ENCODE measurements around the gene HPRT1. TPM values are rescaled to one million over a fixed set of nuclear protein-coding genes. Genes with fewer than 3 reads are reported as not detected.
A peak's percentile ranks its signal among the peaks of the same experiment; 100 is the strongest.

The HPRT1 gene
- total RNA-seq, 1 donor from 2014 or later = 19.4 TPM

DNA sequence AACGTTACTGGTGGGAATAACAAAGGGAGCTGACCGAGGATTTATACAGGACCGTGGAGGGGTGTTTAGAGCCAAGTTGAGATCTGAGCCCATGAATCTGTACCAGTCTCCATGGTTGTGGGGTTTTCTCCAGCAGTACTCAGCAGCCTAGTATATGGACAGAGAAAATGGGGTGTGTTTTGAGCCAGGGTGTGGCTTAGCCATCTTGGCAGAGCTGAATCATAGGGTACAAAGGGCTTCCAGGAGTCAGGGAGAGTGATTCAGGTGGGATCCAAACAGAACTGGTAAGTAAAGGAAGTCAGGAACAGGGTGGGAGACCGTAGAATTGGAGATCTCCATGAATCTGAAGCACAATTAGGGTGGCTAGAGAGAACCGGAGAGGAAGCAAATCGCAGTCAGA lies 7.4 kb upstream of the HPRT1 start:
- intact Hi-C loops (cut with micrococcal nuclease) = no loop called here
- Histone ChIP-seq H3K9me3 (replicated peaks) (no peaks in the 10 kb centered on the region), H3K4me3 (no peak overlapping the region), H3K4me1 (no peaks in the 10 kb centered on the region), H3K36me3 (no peaks in the 10 kb centered on the region), H3K27me3 (ENCODE audit: low read depth) (no peaks in the 10 kb centered on the region), H3K27ac (replicated peaks) (no peak overlapping the region)
- TF ChIP-seq, protein P1, sequence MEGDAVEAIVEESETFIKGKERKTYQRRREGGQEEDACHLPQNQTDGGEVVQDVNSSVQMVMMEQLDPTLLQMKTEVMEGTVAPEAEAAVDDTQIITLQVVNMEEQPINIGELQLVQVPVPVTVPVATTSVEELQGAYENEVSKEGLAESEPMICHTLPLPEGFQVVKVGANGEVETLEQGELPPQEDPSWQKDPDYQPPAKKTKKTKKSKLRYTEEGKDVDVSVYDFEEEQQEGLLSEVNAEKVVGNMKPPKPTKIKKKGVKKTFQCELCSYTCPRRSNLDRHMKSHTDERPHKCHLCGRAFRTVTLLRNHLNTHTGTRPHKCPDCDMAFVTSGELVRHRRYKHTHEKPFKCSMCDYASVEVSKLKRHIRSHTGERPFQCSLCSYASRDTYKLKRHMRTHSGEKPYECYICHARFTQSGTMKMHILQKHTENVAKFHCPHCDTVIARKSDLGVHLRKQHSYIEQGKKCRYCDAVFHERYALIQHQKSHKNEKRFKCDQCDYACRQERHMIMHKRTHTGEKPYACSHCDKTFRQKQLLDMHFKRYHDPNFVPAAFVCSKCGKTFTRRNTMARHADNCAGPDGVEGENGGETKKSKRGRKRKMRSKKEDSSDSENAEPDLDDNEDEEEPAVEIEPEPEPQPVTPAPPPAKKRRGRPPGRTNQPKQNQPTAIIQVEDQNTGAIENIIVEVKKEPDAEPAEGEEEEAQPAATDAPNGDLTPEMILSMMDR (IDR thresholded peaks at IDR 0.05; ENCODE audit: borderline replicate concordance) = no peak
- no peak for DNase-seq

- intact Hi-C loops (cut with micrococcal nuclease) = no loop called here
- Histone ChIP-seq H3K9me3 (replicated peaks) (no peaks in the 10 kb centered on the region), H3K36me3 (no peaks in the 10 kb centered on the region), H3K4me1 (no peaks in the 10 kb centered on the region), H3K27ac (replicated peaks) (no peak overlapping the region), H3K27me3 (ENCODE audit: low read depth) (no peaks in the 10 kb centered on the region), H3K4me3 (no peak overlapping the region)
- no peak for DNase-seq
- TF ChIP-seq, protein P1 (IDR thresholded peaks at IDR 0.05; ENCODE audit: borderline replicate concordance) = no peak
Observed at GRCh38 chrX:134453631-134454030, 6.3 kb upstream of the HPRT1 start.

- no peak for DNase-seq
- TF ChIP-seq, protein P1 (IDR thresholded peaks at IDR 0.05; ENCODE audit: borderline replicate concordance) = no peak
Observed at GRCh38 chrX:134454506-134454905, 5.5 kb upstream of the HPRT1 start.

DNA sequence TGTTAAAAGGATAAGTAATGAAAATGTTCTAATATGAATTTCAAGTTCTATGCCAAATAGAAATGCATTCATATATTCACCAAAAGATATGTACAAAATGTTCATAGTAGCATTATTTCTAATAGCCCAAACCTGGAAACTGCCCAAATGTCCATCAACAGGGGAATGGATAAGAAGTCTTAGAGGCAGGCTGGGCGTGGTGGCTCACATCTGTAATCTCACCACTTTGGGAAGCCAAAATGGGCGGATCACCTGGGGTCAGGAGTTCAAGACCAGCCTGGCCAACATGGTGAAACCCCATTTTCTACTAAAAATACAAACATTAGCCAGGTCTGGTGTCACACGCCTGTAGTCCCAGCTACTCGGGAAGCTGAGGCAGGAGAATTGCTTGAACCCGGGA lies 2.3 kb upstream of the HPRT1 start:
- TF ChIP-seq, protein P1 (IDR thresholded peaks at IDR 0.05; ENCODE audit: borderline replicate concordance) = no peak
- no peaks in the 10 kb centered on the region for H3K36me3 ChIP-seq
- no peak overlapping the region for H3K4me3 ChIP-seq
- no peaks in the 10 kb centered on the region for H3K9me3 ChIP-seq (replicated peaks)
- intact Hi-C loops (cut with micrococcal nuclease) = no loop called here
- no peaks in the 10 kb centered on the region for H3K27me3 ChIP-seq (ENCODE audit: low read depth)
- peaks cover 10% of the 10 kb centered on the region for H3K4me1 ChIP-seq
- DNase-seq = no peak
- no peak overlapping the region for H3K27ac ChIP-seq (replicated peaks)

More at GRCh38 chrX:134454506-134454905, 5.5 kb upstream of the HPRT1 start:
- no peaks in the 10 kb centered on the region for H3K27me3 ChIP-seq (ENCODE audit: low read depth)
- no peak overlapping the region for H3K4me3 ChIP-seq
- H3K4me1 ChIP-seq = no peaks in the 10 kb centered on the region
- no peak overlapping the region for H3K27ac ChIP-seq (replicated peaks)
- intact Hi-C loops (cut with micrococcal nuclease) = no loop called here
- H3K36me3 ChIP-seq = no peaks in the 10 kb centered on the region
- H3K9me3 ChIP-seq (replicated peaks) = no peaks in the 10 kb centered on the region

- TF ChIP-seq, protein P1 (IDR thresholded peaks at IDR 0.05; ENCODE audit: borderline replicate concordance) = no peak
- no peaks in the 10 kb centered on the region for H3K27me3 ChIP-seq (ENCODE audit: low read depth)
- DNase-seq = no peak
Observed at GRCh38 chrX:134459683-134460004, 321 bp upstream of the HPRT1 start.

DNA sequence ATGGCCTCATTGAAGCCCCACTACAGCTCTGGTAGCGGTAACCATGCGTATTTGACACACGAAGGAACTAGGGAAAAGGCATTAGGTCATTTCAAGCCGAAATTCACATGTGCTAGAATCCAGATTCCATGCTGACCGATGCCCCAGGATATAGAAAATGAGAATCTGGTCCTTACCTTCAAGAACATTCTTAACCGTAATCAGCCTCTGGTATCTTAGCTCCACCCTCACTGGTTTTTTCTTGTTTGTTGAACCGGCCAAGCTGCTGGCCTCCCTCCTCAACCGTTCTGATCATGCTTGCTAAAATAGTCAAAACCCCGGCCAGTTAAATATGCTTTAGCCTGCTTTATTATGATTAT lies 876 bp downstream of the HPRT1 start:
- TF ChIP-seq, protein P1 (IDR thresholded peaks at IDR 0.05; ENCODE audit: borderline replicate concordance) = no peak
- DNase-seq = no peak
- H3K27me3 ChIP-seq (ENCODE audit: low read depth) = no peaks in the 10 kb centered on the region
- no peaks in the 10 kb centered on the region for H3K36me3 ChIP-seq
- intact Hi-C loops (cut with micrococcal nuclease) = no loop called here
- H3K9me3 ChIP-seq (replicated peaks) = no peaks in the 10 kb centered on the region
- peak overlapping the region; percentile 79 for H3K4me3 ChIP-seq
- H3K4me1 ChIP-seq = peaks cover 10% of the 10 kb centered on the region
- H3K27ac ChIP-seq (replicated peaks) = no peak overlapping the region

More at GRCh38 chrX:134459683-134460004, 321 bp upstream of the HPRT1 start:
- Histone ChIP-seq H3K9me3 (replicated peaks) (no peaks in the 10 kb centered on the region), H3K4me1 (peaks cover 10% of the 10 kb centered on the region), H3K36me3 (no peaks in the 10 kb centered on the region), H3K4me3 (peak overlapping the region; percentile 79), H3K27ac (replicated peaks) (peak overlapping the region; percentile 87)
- intact Hi-C loops (cut with micrococcal nuclease) = no loop called here

All from left ventricle myocardium inferior (tissue), 1 donor.